Gastrocnemius medialis (tissue), 4 donors: ENCODE results near the gene PLCL1.

ENCODE experiments used
- CTCF ChIP-seq, 5 experiments: fragments of 450-650 bp in 3 of 5; fragments of 200-600 bp in 2 of 5; sonication (generic) in 2 of 5; IDR thresholded peaks in 4 of 5; conservative IDR thresholded peaks in 1 of 5; 1 replicate in 4 of 5; 2 replicates in 1 of 5; pipeline ENCODE4 v1.5.1; 2016 to 2019; ENCODE audit warnings: antibody characterized with exemption in 5 of 5, mild to moderate bottlenecking in 3 of 5, moderate library complexity in 3 of 5
- POLR2A ChIP-seq, 2 donors: fragments of 450-650 bp; IDR thresholded peaks; one replicate each; pipeline ENCODE4 v1.6.1; 2017; ENCODE audit warnings: antibody characterized with exemption in 2 of 2, mild to moderate bottlenecking in 2 of 2, moderate library complexity in 2 of 2

- no peak for TF ChIP-seq CTCF (IDR thresholded peaks at IDR 0.05 in 4 of 5, conservative IDR thresholded peaks at IDR 0.05 in 1 of 5)
- no peak for TF ChIP-seq POLR2A (IDR thresholded peaks at IDR 0.05)
Measured at GRCh38 chr2:197814526-197814925, 10.1 kb downstream of the PLCL1 start.
